A673 (cell line): ENCODE measurements around the gene THSD1.

Experiments used
- EZH2 ChIP-seq: fragments of 200-600 bp; sonication (generic); IDR thresholded peaks from 2 replicates; pipeline ENCODE4 v1.6.1; 2017; ENCODE audit warnings: borderline replicate concordance, low read depth, mild to moderate bottlenecking, mixed read lengths, antibody characterized with exemption, low read length; ENCODE audit not compliant: poor library complexity, severe bottlenecking
- TF ChIP-seq, protein P1 (sequence below): fragments of 300-800, 200-600 bp; sonication (generic); conservative IDR thresholded peaks from 2 replicates; pipeline ENCODE4 v1.5.1; 2017; ENCODE audit warnings: low read depth, mild to moderate bottlenecking, antibody characterized with exemption, low read length, moderate library complexity, mixed read lengths

DNA sequence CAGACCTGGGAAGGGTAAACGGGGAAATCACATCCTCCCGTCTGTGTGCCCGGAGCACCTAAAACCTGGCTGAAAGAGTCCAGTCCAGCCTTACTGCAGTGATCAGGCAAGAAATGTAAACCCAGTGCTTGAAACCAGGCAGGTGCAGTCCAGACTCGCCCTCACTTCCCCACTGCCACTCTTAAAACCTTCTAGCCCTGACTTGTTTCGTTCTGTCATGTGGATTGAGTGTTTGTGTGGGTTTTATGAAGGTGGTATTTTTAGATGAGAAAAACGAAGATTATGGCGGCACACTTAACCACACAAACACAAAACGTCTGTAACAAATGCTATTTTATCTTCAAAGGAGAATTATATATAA lies 48.5 kb upstream of the THSD1 start:
- TF ChIP-seq, protein P1, sequence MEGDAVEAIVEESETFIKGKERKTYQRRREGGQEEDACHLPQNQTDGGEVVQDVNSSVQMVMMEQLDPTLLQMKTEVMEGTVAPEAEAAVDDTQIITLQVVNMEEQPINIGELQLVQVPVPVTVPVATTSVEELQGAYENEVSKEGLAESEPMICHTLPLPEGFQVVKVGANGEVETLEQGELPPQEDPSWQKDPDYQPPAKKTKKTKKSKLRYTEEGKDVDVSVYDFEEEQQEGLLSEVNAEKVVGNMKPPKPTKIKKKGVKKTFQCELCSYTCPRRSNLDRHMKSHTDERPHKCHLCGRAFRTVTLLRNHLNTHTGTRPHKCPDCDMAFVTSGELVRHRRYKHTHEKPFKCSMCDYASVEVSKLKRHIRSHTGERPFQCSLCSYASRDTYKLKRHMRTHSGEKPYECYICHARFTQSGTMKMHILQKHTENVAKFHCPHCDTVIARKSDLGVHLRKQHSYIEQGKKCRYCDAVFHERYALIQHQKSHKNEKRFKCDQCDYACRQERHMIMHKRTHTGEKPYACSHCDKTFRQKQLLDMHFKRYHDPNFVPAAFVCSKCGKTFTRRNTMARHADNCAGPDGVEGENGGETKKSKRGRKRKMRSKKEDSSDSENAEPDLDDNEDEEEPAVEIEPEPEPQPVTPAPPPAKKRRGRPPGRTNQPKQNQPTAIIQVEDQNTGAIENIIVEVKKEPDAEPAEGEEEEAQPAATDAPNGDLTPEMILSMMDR: no peak
- no peak for TF ChIP-seq EZH2
